ACC112 (cell line): ENCODE measurements around the gene FLRT2.

Source experiments
- H2AFZ ChIP-seq: fragments of 200-600 bp; sonication (generic); one replicate; pipeline ENCODE4 v1.6.0; 2017; ENCODE audit warnings: antibody characterized with exemption, low read length; ENCODE audit not compliant: unreplicated experiment
- H3K27ac ChIP-seq: fragments of 200-600 bp; sonication (generic); 2 replicates; pipeline ENCODE4 v1.5.1; 2014; ENCODE audit warnings: low read depth, mild to moderate bottlenecking, antibody characterized with exemption, low read length, moderate library complexity
- H3K27me3 ChIP-seq: fragments of 200-600 bp; sonication (generic); 2 replicates; pipeline ENCODE4 v1.6.1; 2014; ENCODE audit warnings: mild to moderate bottlenecking, antibody characterized with exemption, low read length, moderate library complexity, mixed read lengths; ENCODE audit not compliant: insufficient read depth
- H3K36me3 ChIP-seq: fragments of 200-600 bp; sonication (generic); 2 replicates; pipeline ENCODE4 v1.6.1; 2016; ENCODE audit warnings: mild to moderate bottlenecking, antibody characterized with exemption, low read length, moderate library complexity, mixed read lengths; ENCODE audit not compliant: insufficient read depth
- H3K4me1 ChIP-seq: fragments of 200-600 bp; sonication (generic); one replicate; pipeline ENCODE4 v1.6.1; 2016; ENCODE audit warnings: low read length, mixed read lengths; ENCODE audit not compliant: insufficient read depth, unreplicated experiment, control insufficient read depth
- H3K4me3 ChIP-seq: fragments of 200-600 bp; sonication (generic); 2 replicates; pipeline ENCODE4 v1.5.1; 2014; ENCODE audit warnings: mild to moderate bottlenecking, low read depth, low read length
- H3K79me2 ChIP-seq: fragments of 200-600 bp; sonication (generic); one replicate; pipeline ENCODE4 v1.6.0; 2016; ENCODE audit warnings: low read length; ENCODE audit not compliant: control insufficient read depth, unreplicated experiment, insufficient read depth

FLRT2 gene

GRCh38 chr14:85607651-85608081 lies 77.7 kb downstream of the FLRT2 start:
- Histone ChIP-seq H3K36me3 (no peaks in the 10 kb centered on the region), H3K79me2 (no peaks in the 10 kb centered on the region), H3K27me3 (no peaks in the 10 kb centered on the region), H3K4me3 (peak overlapping the region; percentile 37; the same call in 1 of the 2 replicates), H2AFZ (peak overlapping the region; percentile 99), H3K4me1 (peaks cover 14% of the 10 kb centered on the region), H3K27ac (peak overlapping the region; percentile 87)

GRCh38 chr14:85613496-85613895 lies 83.6 kb downstream of the FLRT2 start:
- no peak overlapping the region for H3K27ac ChIP-seq
- no peaks in the 10 kb centered on the region for H3K79me2 ChIP-seq
- no peak overlapping the region for H3K4me3 ChIP-seq
- no peaks in the 10 kb centered on the region for H3K27me3 ChIP-seq
- no peaks in the 10 kb centered on the region for H3K4me1 ChIP-seq
- no peaks in the 10 kb centered on the region for H3K36me3 ChIP-seq
- H2AFZ ChIP-seq = no peak overlapping the region

GRCh38 chr14:85616386-85616885 lies 86.5 kb downstream of the FLRT2 start:
- Histone ChIP-seq H3K4me3 (no peak overlapping the region), H3K79me2 (no peaks in the 10 kb centered on the region), H3K27ac (no peak overlapping the region), H3K36me3 (no peaks in the 10 kb centered on the region), H2AFZ (no peak overlapping the region), H3K27me3 (no peaks in the 10 kb centered on the region), H3K4me1 (no peaks in the 10 kb centered on the region)

GRCh38 chr14:85616886-85617285 lies 86.9 kb downstream of the FLRT2 start:
- no peaks in the 10 kb centered on the region for H3K79me2 ChIP-seq
- no peak overlapping the region for H3K4me3 ChIP-seq
- no peak overlapping the region for H2AFZ ChIP-seq
- no peak overlapping the region for H3K27ac ChIP-seq
- H3K4me1 ChIP-seq = no peaks in the 10 kb centered on the region
- no peaks in the 10 kb centered on the region for H3K36me3 ChIP-seq
- no peaks in the 10 kb centered on the region for H3K27me3 ChIP-seq

GRCh38 chr14:85617791-85618190 lies 87.8 kb downstream of the FLRT2 start:
- H3K4me3 ChIP-seq = no peak overlapping the region
- no peaks in the 10 kb centered on the region for H3K27me3 ChIP-seq
- no peak overlapping the region for H3K27ac ChIP-seq
- H2AFZ ChIP-seq = no peak overlapping the region
- no peaks in the 10 kb centered on the region for H3K79me2 ChIP-seq
- H3K4me1 ChIP-seq = no peaks in the 10 kb centered on the region
- H3K36me3 ChIP-seq = no peaks in the 10 kb centered on the region

- Histone ChIP-seq H3K79me2 (no peaks in the 10 kb centered on the region), H3K4me1 (no peaks in the 10 kb centered on the region), H3K36me3 (no peaks in the 10 kb centered on the region), H3K27me3 (no peaks in the 10 kb centered on the region), H2AFZ (no peak overlapping the region), H3K27ac (no peak overlapping the region), H3K4me3 (no peak overlapping the region)
Observed at GRCh38 chr14:85618390-85618789, 88.4 kb downstream of the FLRT2 start.

GRCh38 chr14:85618978-85619377 lies 89.0 kb downstream of the FLRT2 start:
- Histone ChIP-seq H3K4me3 (no peak overlapping the region), H3K36me3 (no peaks in the 10 kb centered on the region), H3K27me3 (no peaks in the 10 kb centered on the region), H3K79me2 (no peaks in the 10 kb centered on the region), H3K4me1 (no peaks in the 10 kb centered on the region), H3K27ac (no peak overlapping the region), H2AFZ (no peak overlapping the region)

GRCh38 chr14:85619851-85620250 lies 89.9 kb downstream of the FLRT2 start:
- Histone ChIP-seq H3K4me3 (no peak overlapping the region), H3K27me3 (no peaks in the 10 kb centered on the region), H3K36me3 (no peaks in the 10 kb centered on the region), H3K27ac (no peak overlapping the region), H3K4me1 (no peaks in the 10 kb centered on the region), H3K79me2 (no peaks in the 10 kb centered on the region), H2AFZ (no peak overlapping the region)

GRCh38 chr14:85620947-85621346 lies 91.0 kb downstream of the FLRT2 start:
- H3K4me1 ChIP-seq = no peaks in the 10 kb centered on the region
- H3K4me3 ChIP-seq = no peak overlapping the region
- H3K27ac ChIP-seq = no peak overlapping the region
- no peak overlapping the region for H2AFZ ChIP-seq
- no peaks in the 10 kb centered on the region for H3K36me3 ChIP-seq
- H3K27me3 ChIP-seq = no peaks in the 10 kb centered on the region
- no peaks in the 10 kb centered on the region for H3K79me2 ChIP-seq

- H3K27ac ChIP-seq = no peak overlapping the region
- no peak overlapping the region for H2AFZ ChIP-seq
- H3K79me2 ChIP-seq = no peaks in the 10 kb centered on the region
- no peaks in the 10 kb centered on the region for H3K4me1 ChIP-seq
- no peaks in the 10 kb centered on the region for H3K27me3 ChIP-seq
- no peak overlapping the region for H3K4me3 ChIP-seq
- no peaks in the 10 kb centered on the region for H3K36me3 ChIP-seq
Observed at GRCh38 chr14:85622106-85622505, 92.2 kb downstream of the FLRT2 start.

- no peak overlapping the region for H2AFZ ChIP-seq
- H3K4me1 ChIP-seq = no peaks in the 10 kb centered on the region
- H3K79me2 ChIP-seq = no peaks in the 10 kb centered on the region
- H3K36me3 ChIP-seq = no peaks in the 10 kb centered on the region
- H3K4me3 ChIP-seq = no peak overlapping the region
- H3K27me3 ChIP-seq = no peaks in the 10 kb centered on the region
- H3K27ac ChIP-seq = no peak overlapping the region
Observed at GRCh38 chr14:85622986-85623685, 93.2 kb downstream of the FLRT2 start.
